Activated B cell treated with CpG ODN at 0.5 μM for 24 hours (primary cell): ENCODE data around the gene CTNNB1. TPM values are rescaled to one million over a fixed set of nuclear protein-coding genes. Genes with fewer than 3 reads are reported as not detected.
"Not testable (repeated sequence)": the region's sequence is repeated elsewhere in the genome, so short reads cannot be mapped to it uniquely, and the experiment has no call there.

ENCODE experiments used
- ATAC-seq: fragments of 200-7000 bp; cut with Tn5 transposase; one replicate; pipeline ENCODE4 v1.10.0; 2021; ENCODE audit warnings: low read depth, mild to moderate bottlenecking, moderate library complexity
- CTCF ChIA-PET: fragments of 350-600 bp; sonication (Branson Sonifier 250); formaldehyde crosslinking; loops from one replicate; lab custom pipeline; 2021; ENCODE audit warnings: antibody characterized with exemption; lab: Charles Lee
- POLR2A ChIA-PET: fragments of 350-600 bp; sonication (Branson Sonifier 250); formaldehyde crosslinking; loops from one replicate; lab custom pipeline; 2021; ENCODE audit warnings: antibody characterized with exemption; lab: Charles Lee
- DNase-seq: peaks from one replicate; pipeline ENCODE4 v3.0.0; 2022
- H3K27ac Mint-ChIP-seq: one replicate; pipeline ENCODE4 v1.8.0; 2020; ENCODE audit warnings: mixed read lengths
- H3K27me3 Mint-ChIP-seq: one replicate; pipeline ENCODE4 v1.8.0; 2021; ENCODE audit warnings: mixed read lengths
- H3K36me3 Mint-ChIP-seq: one replicate; pipeline ENCODE4 v1.8.0; 2021; ENCODE audit warnings: low read depth, mixed read lengths
- H3K4me1 Mint-ChIP-seq: one replicate; pipeline ENCODE4 v1.8.0; 2021; ENCODE audit warnings: mixed read lengths
- H3K4me3 Mint-ChIP-seq: one replicate; pipeline ENCODE4 v1.8.0; 2020; ENCODE audit warnings: mild to moderate bottlenecking, mixed read lengths
- H3K9me3 Mint-ChIP-seq: one replicate; pipeline ENCODE4 v1.8.0; 2020; ENCODE audit warnings: mixed read lengths
- CTCF ChIP-seq: fragments of 200-600 bp; IDR thresholded peaks from one replicate; pipeline ENCODE4 v1.8.0; 2022; ENCODE audit warnings: antibody characterized with exemption, mild to moderate bottlenecking
- intact Hi-C: fragments of 100-400 bp; cut with micrococcal nuclease; formaldehyde crosslinking; loops from one replicate; pipeline ENCODE4 v1.15.1; 2024
- total RNA-seq: library from RNA; stranded (reverse); gene quantifications from 2 replicates; pipeline ENCODE4 v1.2.3, GENCODE V29; 2022

The CTNNB1 gene
- total RNA-seq, 1 donor from 2014 or later, result 164 TPM

DNA sequence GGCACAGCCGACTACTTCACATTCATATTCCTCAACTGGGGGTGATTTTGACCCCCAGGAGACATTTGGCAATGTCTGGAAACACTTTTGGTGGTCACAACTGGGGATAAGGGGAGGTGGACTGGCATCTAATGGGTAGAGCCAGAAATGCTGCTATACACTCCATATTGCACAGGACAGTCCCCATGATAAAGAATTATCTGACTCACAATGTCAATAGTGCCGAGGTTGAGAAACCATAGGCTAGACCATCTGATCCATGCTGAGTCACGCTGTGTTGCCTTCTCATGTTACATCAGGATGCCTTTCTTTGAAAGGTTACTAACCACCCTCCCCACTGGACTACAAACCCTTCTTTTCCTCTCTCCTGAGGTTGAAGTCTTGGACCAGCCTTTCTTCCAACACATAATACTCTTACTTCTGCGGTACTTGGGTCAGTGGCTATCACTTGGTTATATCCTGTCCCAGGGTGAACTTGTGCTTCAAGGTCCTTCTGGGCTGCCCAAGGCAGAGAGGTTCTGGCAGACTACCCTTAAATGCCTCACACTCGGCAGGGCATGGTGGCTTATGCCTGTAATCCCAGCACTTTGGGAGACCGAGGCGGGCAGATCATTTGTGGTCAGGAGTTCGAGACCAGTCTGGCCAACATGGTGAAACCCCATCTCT lies 68.8 kb downstream of the CTNNB1 start:
- Mint-ChIP-seq H3K36me3 (peaks cover 4% of the 10 kb centered on the region), H3K4me3 (no peak overlapping the region), H3K27me3 (no peaks in the 10 kb centered on the region), H3K4me1 (no peaks in the 10 kb centered on the region), H3K9me3 (peaks cover 14% of the 10 kb centered on the region), H3K27ac (no peak overlapping the region)
- intact Hi-C loops, result no loop called here
- no peak for TF ChIP-seq CTCF
- POLR2A ChIA-PET, result no interaction called here
- CTCF ChIA-PET, result no interaction called here
- ATAC-seq, result no peak
- no peak for DNase-seq

DNA sequence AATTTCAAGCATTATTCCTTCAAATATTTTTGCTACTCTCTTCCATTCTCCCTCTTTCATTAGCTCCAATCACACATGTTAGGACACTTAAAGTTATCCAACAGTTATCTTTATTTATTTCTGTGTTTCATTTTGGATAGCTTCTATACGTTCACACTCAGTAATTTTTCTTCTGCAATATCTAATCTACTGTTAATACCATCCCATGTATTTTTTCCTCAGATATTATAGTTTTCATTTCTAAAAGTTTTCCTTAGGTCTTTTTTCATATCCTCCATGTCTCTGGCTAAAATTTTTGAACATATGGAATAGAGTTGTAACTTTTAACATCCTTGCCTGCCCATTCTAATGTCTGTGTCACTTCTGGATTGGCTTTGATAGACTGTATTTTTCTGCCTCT lies 73.4 kb downstream of the CTNNB1 start:
- ChIA-PET CTCF (no interaction called here), POLR2A (no interaction called here)
- Mint-ChIP-seq H3K9me3 (peaks cover 16% of the 10 kb centered on the region), H3K36me3 (peaks cover 13% of the 10 kb centered on the region), H3K4me1 (no peaks in the 10 kb centered on the region), H3K27me3 (no peaks in the 10 kb centered on the region), H3K27ac (no peak overlapping the region), H3K4me3 (no peak overlapping the region)
- DNase-seq (no peak), ATAC-seq (no peak)
- TF ChIP-seq CTCF, result no peak
- intact Hi-C loops, result no loop called here

- Mint-ChIP-seq H3K36me3 (peaks cover 13% of the 10 kb centered on the region), H3K4me3 (no peak overlapping the region), H3K9me3 (peaks cover 16% of the 10 kb centered on the region), H3K4me1 (no peaks in the 10 kb centered on the region), H3K27me3 (no peaks in the 10 kb centered on the region), H3K27ac (no peak overlapping the region)
- POLR2A ChIA-PET, result no interaction called here
- intact Hi-C loops, result no loop called here
- no peak for TF ChIP-seq CTCF
- no peak for ATAC-seq
- CTCF ChIA-PET, result no interaction called here
- DNase-seq, result no peak
Observed at GRCh38 chr3:41274944-41275668, 75.8 kb downstream of the CTNNB1 start.

DNA sequence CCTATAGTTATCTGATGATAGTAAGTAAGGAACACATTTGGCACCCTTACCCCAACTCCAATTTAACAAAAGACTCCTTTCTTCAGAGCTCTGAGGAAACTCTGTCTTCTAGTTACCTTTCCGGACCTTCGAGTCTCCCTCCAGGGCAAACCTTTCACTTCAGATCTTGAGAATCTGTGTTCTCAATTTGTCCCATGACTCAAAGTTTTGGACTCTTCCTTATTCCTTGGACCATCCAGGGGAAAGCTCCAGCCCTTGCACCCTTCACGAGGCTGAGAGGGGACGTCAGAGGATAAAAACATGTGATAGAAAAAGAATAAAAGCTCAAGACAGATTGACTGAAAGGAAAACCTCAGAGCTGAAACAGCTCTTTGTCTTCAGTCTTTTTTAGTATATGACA lies 76.9 kb downstream of the CTNNB1 start:
- ChIA-PET CTCF (no interaction called here), POLR2A (no interaction called here)
- ATAC-seq (no peak), DNase-seq (no peak)
- Mint-ChIP-seq H3K27me3 (no peaks in the 10 kb centered on the region), H3K9me3 (peaks cover 14% of the 10 kb centered on the region), H3K4me3 (no peak overlapping the region), H3K4me1 (no peaks in the 10 kb centered on the region), H3K36me3 (peaks cover 13% of the 10 kb centered on the region), H3K27ac (no peak overlapping the region)
- intact Hi-C loops, result no loop called here
- no peak for TF ChIP-seq CTCF

- H3K4me1 Mint-ChIP-seq, result no peaks in the 10 kb centered on the region
- H3K4me3 Mint-ChIP-seq, result no peak overlapping the region
Observed at GRCh38 chr3:41277790-41278465, 78.6 kb downstream of the CTNNB1 start.

GRCh38 chr3:41284934-41285333 lies 85.6 kb downstream of the CTNNB1 start:
- H3K4me1 Mint-ChIP-seq, ATAC-seq, POLR2A ChIA-PET, H3K27ac Mint-ChIP-seq, intact Hi-C loops, H3K4me3 Mint-ChIP-seq, H3K27me3 Mint-ChIP-seq, H3K36me3 Mint-ChIP-seq, DNase-seq, CTCF ChIA-PET: not testable (repeated sequence)
- peaks cover 11% of the 10 kb centered on the region for H3K9me3 Mint-ChIP-seq

More at GRCh38 chr3:41277790-41278465, 78.6 kb downstream of the CTNNB1 start:
- CTCF ChIA-PET, result no interaction called here
- POLR2A ChIA-PET, result no interaction called here
- ATAC-seq (no peak), DNase-seq (no peak)
- intact Hi-C loops, result no loop called here
- peaks cover 8% of the 10 kb centered on the region for H3K9me3 Mint-ChIP-seq
- no peak for TF ChIP-seq CTCF
- no peaks in the 10 kb centered on the region for H3K27me3 Mint-ChIP-seq
- peaks cover 9% of the 10 kb centered on the region for H3K36me3 Mint-ChIP-seq
- no peak overlapping the region for H3K27ac Mint-ChIP-seq
